HEK293 (cell line): ENCODE data around the gene ANTXR2.

Experiments
- CTCF ChIA-PET: fragments of 350-600 bp; formaldehyde crosslinking; extraction: SDS; loops from one replicate; lab custom pipeline; 2021; ENCODE audit warnings: antibody characterized with exemption; lab: Yijun Ruan, JAX
- POLR2A ChIA-PET: fragments of 300-600 bp; formaldehyde crosslinking; extraction: SDS; loops from one replicate; lab custom pipeline; 2020; ENCODE audit warnings: antibody characterized with exemption, inconsistent platforms; lab: Yijun Ruan, JAX
- H3K27ac ChIP-seq: fragments of 200-500 bp; sonication (Bioruptor generic); 2 replicates; pipeline ENCODE4 v1.5.1; 2014; ENCODE audit warnings: low read depth, low read length, control low read depth, inconsistent platforms; ENCODE audit errors: extremely low read depth
- H3K36me3 ChIP-seq, 2 experiments: fragments of 200-500 bp in 1 of 2; sonication (Bioruptor generic) in 1 of 2; 1 replicate in 1 of 2; 2 replicates in 1 of 2; pipeline ENCODE4 v1.5.1; 2014 to 2017; ENCODE audit warnings: inconsistent platforms in 2 of 2, low read length in 2 of 2; ENCODE audit not compliant: control insufficient read depth in 2 of 2, insufficient read depth in 1 of 2
- H3K4me1 ChIP-seq: fragments of 200-500 bp; sonication (Bioruptor generic); 2 replicates; pipeline ENCODE4 v1.5.1; 2014; ENCODE audit warnings: mild to moderate bottlenecking, low read length, inconsistent platforms; ENCODE audit not compliant: control insufficient read depth, insufficient read depth
- H3K4me3 ChIP-seq: 2 replicates; pipeline ENCODE4 v1.5.1; 2011; ENCODE audit warnings: low read depth, mild to moderate bottlenecking, control low read depth, low read length, moderate library complexity
- H3K9me3 ChIP-seq: fragments of 200-500 bp; sonication (Bioruptor generic); 2 replicates; pipeline ENCODE4 v1.5.1; 2014; ENCODE audit warnings: low read depth, low read length, inconsistent platforms; ENCODE audit not compliant: control insufficient read depth, insufficient read depth
- GFI1B ChIP-seq: fragments of 450-650 bp; formaldehyde crosslinking; IDR thresholded peaks from 2 replicates; pipeline ENCODE4 v1.5.1; 2016; ENCODE audit warnings: missing biosample characterization, missing genetic modification characterization
- KLF10 ChIP-seq: fragments of 450-650 bp; IDR thresholded peaks from 2 replicates; pipeline ENCODE4 v1.5.1; 2018; ENCODE audit warnings: missing biosample characterization, mild to moderate bottlenecking, missing genetic modification characterization
- KLF16 ChIP-seq: fragments of 450-650 bp; formaldehyde crosslinking; IDR thresholded peaks from 2 replicates; pipeline ENCODE4 v1.5.1; 2017; ENCODE audit warnings: missing biosample characterization, missing genetic modification characterization
- OSR2 ChIP-seq: fragments of 450-650 bp; formaldehyde crosslinking; IDR thresholded peaks from 2 replicates; pipeline ENCODE4 v1.5.1; 2016; ENCODE audit warnings: missing biosample characterization, missing genetic modification characterization
- SCRT2 ChIP-seq: fragments of 450-650 bp; formaldehyde crosslinking; IDR thresholded peaks from 2 replicates; pipeline ENCODE4 v1.5.1; 2016; ENCODE audit warnings: missing biosample characterization, missing genetic modification characterization
- ZNF10 ChIP-seq: fragments of 450-650 bp; formaldehyde crosslinking; IDR thresholded peaks from 2 replicates; pipeline ENCODE4 v1.5.1; 2017; ENCODE audit warnings: missing biosample characterization, missing genetic modification characterization
- ZNF138 ChIP-seq: fragments of 450-650 bp; formaldehyde crosslinking; IDR thresholded peaks from 2 replicates; pipeline ENCODE4 v1.5.1; 2016; ENCODE audit warnings: missing biosample characterization, missing genetic modification characterization, borderline replicate concordance
- ZNF155 ChIP-seq: fragments of 450-650 bp; formaldehyde crosslinking; IDR thresholded peaks from 2 replicates; pipeline ENCODE4 v1.5.1; 2016; ENCODE audit warnings: missing biosample characterization, missing genetic modification characterization
- ZNF16 ChIP-seq: fragments of 450-650 bp; formaldehyde crosslinking; IDR thresholded peaks from 2 replicates; pipeline ENCODE4 v1.5.1; 2016; ENCODE audit warnings: low read depth, missing biosample characterization, missing genetic modification characterization
- ZNF248 ChIP-seq: fragments of 450-650 bp; formaldehyde crosslinking; IDR thresholded peaks from 2 replicates; pipeline ENCODE4 v1.5.1; 2017; ENCODE audit warnings: missing biosample characterization, missing genetic modification characterization
- ZNF292 ChIP-seq: fragments of 450-650 bp; formaldehyde crosslinking; IDR thresholded peaks from 2 replicates; pipeline ENCODE4 v1.5.1; 2016; ENCODE audit warnings: low read depth, missing biosample characterization, missing genetic modification characterization, borderline replicate concordance
- ZNF324 ChIP-seq: fragments of 450-650 bp; formaldehyde crosslinking; IDR thresholded peaks from 2 replicates; pipeline ENCODE4 v1.5.1; 2016; ENCODE audit warnings: missing biosample characterization, missing genetic modification characterization
- ZNF398 ChIP-seq: fragments of 450-650 bp; formaldehyde crosslinking; IDR thresholded peaks from 2 replicates; pipeline ENCODE4 v1.5.1; 2017; ENCODE audit warnings: missing biosample characterization, missing genetic modification characterization
- ZNF473 ChIP-seq: fragments of 450-650 bp; formaldehyde crosslinking; IDR thresholded peaks from 2 replicates; pipeline ENCODE4 v1.5.1; 2017; ENCODE audit warnings: missing biosample characterization, missing genetic modification characterization
- ZNF488 ChIP-seq: fragments of 450-650 bp; formaldehyde crosslinking; IDR thresholded peaks from 2 replicates; pipeline ENCODE4 v1.5.1; 2016; ENCODE audit warnings: missing biosample characterization, missing genetic modification characterization
- ZNF521 ChIP-seq: fragments of 450-650 bp; formaldehyde crosslinking; IDR thresholded peaks from 2 replicates; pipeline ENCODE4 v1.5.1; 2017; ENCODE audit warnings: missing biosample characterization, mild to moderate bottlenecking, missing genetic modification characterization
- ZNF544 ChIP-seq: fragments of 450-650 bp; formaldehyde crosslinking; IDR thresholded peaks from 2 replicates; pipeline ENCODE4 v1.5.0; 2017; ENCODE audit warnings: missing biosample characterization, missing genetic modification characterization
- ZNF600 ChIP-seq: fragments of 450-650 bp; formaldehyde crosslinking; IDR thresholded peaks from 2 replicates; pipeline ENCODE4 v1.5.1; 2016; ENCODE audit warnings: missing biosample characterization, missing genetic modification characterization
- ZNF654 ChIP-seq: fragments of 450-650 bp; formaldehyde crosslinking; IDR thresholded peaks from 2 replicates; pipeline ENCODE4 v1.5.1; 2016; ENCODE audit warnings: low read depth, missing biosample characterization, missing genetic modification characterization
- ZNF792 ChIP-seq: fragments of 450-650 bp; formaldehyde crosslinking; IDR thresholded peaks from 2 replicates; pipeline ENCODE4 v1.5.1; 2016; ENCODE audit warnings: missing biosample characterization, missing genetic modification characterization
- ZSCAN5A ChIP-seq: fragments of 450-650 bp; formaldehyde crosslinking; IDR thresholded peaks from 2 replicates; pipeline ENCODE4 v1.5.1; 2016; ENCODE audit warnings: missing biosample characterization, missing genetic modification characterization

ANTXR2 gene

GRCh38 chr4:80086296-80086695 is 13.3 kb upstream of the ANTXR2 start:
- ChIA-PET POLR2A (no interaction called here), CTCF (no interaction called here)
- Histone ChIP-seq H3K4me3 (no peak overlapping the region), H3K9me3 (no peaks in the 10 kb centered on the region), H3K27ac (no peak overlapping the region), H3K36me3 (no peaks in the 10 kb centered on the region), H3K4me1 (no peaks in the 10 kb centered on the region)
- TF ChIP-seq ZNF488 (tag by site-specific recombination) (no peak), SCRT2 (peak; percentile 55)

- Histone ChIP-seq H3K27ac (no peak overlapping the region), H3K4me3 (no peak overlapping the region), H3K9me3 (no peaks in the 10 kb centered on the region), H3K4me1 (no peaks in the 10 kb centered on the region), H3K36me3 (no peaks in the 10 kb centered on the region)
- ChIA-PET POLR2A (no interaction called here), CTCF (no interaction called here)
- TF ChIP-seq SCRT2 (no peak), ZNF292 (tag by site-specific recombination) (no peak), ZNF600 (tag by site-specific recombination) (no peak), ZSCAN5A (tag by site-specific recombination) (no peak), ZNF521 (tag by site-specific recombination) (no peak), ZNF16 (tag by site-specific recombination) (no peak), ZNF324 (no peak)
Measured at GRCh38 chr4:80085081-80085480, 12.1 kb upstream of the ANTXR2 start.

- ChIA-PET POLR2A (no interaction called here), CTCF (no interaction called here)
- Histone ChIP-seq H3K4me1 (no peaks in the 10 kb centered on the region), H3K36me3 (no peaks in the 10 kb centered on the region), H3K27ac (no peak overlapping the region), H3K9me3 (no peaks in the 10 kb centered on the region), H3K4me3 (no peak overlapping the region)
- TF ChIP-seq ZNF138: no peak
- no peak for TF ChIP-seq GFI1B (tag by site-specific recombination)
Measured at GRCh38 chr4:80082693-80083092, 9.7 kb upstream of the ANTXR2 start.

- Histone ChIP-seq H3K36me3 (no peaks in the 10 kb centered on the region), H3K9me3 (no peaks in the 10 kb centered on the region), H3K27ac (no peak overlapping the region), H3K4me3 (no peak overlapping the region)
- POLR2A ChIA-PET: no interaction called here
- TF ChIP-seq ZNF473 (tag by site-specific recombination): no peak
- no peak for TF ChIP-seq ZNF248 (tag by site-specific recombination)
- TF ChIP-seq ZNF155 (tag by site-specific recombination): no peak
- no peak for TF ChIP-seq ZNF10 (tag by site-specific recombination)
- no peak for TF ChIP-seq KLF10 (tag by site-specific recombination)
- TF ChIP-seq ZNF544 (tag by site-specific recombination): no peak
- no peak for TF ChIP-seq KLF16 (tag by site-specific recombination)
- TF ChIP-seq ZNF398 (tag by site-specific recombination): no peak
- TF ChIP-seq ZNF792: no peak
- TF ChIP-seq OSR2 (tag by site-specific recombination): no peak
- TF ChIP-seq ZNF654 (tag by site-specific recombination): no peak
- TF ChIP-seq, all 188 proteins: peak for 0
- H3K4me1 ChIP-seq: no peaks in the 10 kb centered on the region
- CTCF ChIA-PET: no interaction called here
Measured at GRCh38 chr4:80081566-80081965, 8.5 kb upstream of the ANTXR2 start.
